Astrocyte (in vitro differentiated cells and primary cell): ENCODE data around the gene TNN. TPM values are rescaled to one million over a fixed set of nuclear protein-coding genes. Genes with fewer than 3 reads are reported as not detected.

Source experiments
- DNase-seq: peaks from one replicate; pipeline ENCODE4 v3.0.0-alpha.2; 2010; ENCODE audit warnings: low read depth
- FAIRE-seq: peaks from 2 replicates; lab custom pipeline; 2011; peaks lifted over from hg19 to GRCh38; lab: Jason Lieb, UNC
- H2AFZ ChIP-seq: 2 replicates; pipeline ENCODE4 v1.6.0; 2012; ENCODE audit warnings: low read depth, low read length, inconsistent platforms
- H3K27ac ChIP-seq: 2 replicates; pipeline ENCODE4 v1.5.1; 2011; ENCODE audit warnings: low read depth, low read length, inconsistent platforms
- H3K27me3 ChIP-seq: 2 replicates; pipeline ENCODE4 v1.6.0; 2011; ENCODE audit warnings: low read length, inconsistent platforms; ENCODE audit not compliant: insufficient read depth
- H3K36me3 ChIP-seq: 2 replicates; pipeline ENCODE4 v1.5.1; 2011; ENCODE audit warnings: low read length, inconsistent platforms; ENCODE audit not compliant: insufficient read depth
- H3K4me1 ChIP-seq: 2 replicates; pipeline ENCODE4 v1.5.1; 2011; ENCODE audit warnings: low read length, inconsistent platforms; ENCODE audit not compliant: insufficient read depth
- H3K4me2 ChIP-seq: 2 replicates; pipeline ENCODE4 v1.6.0; 2012; ENCODE audit warnings: low read length, inconsistent platforms
- H3K4me3 ChIP-seq: 2 replicates; pipeline ENCODE4 v1.5.1; 2011; ENCODE audit warnings: low read depth, mild to moderate bottlenecking, low read length, inconsistent platforms; ENCODE audit not compliant: insufficient read depth
- H3K79me2 ChIP-seq: 2 replicates; pipeline ENCODE4 v1.6.0; 2012; ENCODE audit warnings: mild to moderate bottlenecking, low read length, inconsistent platforms; ENCODE audit not compliant: insufficient read depth
- H3K9ac ChIP-seq: 2 replicates; pipeline ENCODE4 v1.6.0; 2012; ENCODE audit warnings: mild to moderate bottlenecking, low read length, inconsistent platforms
- H3K9me3 ChIP-seq: 2 replicates; pipeline ENCODE4 v1.5.1; 2012; ENCODE audit warnings: low read depth, mild to moderate bottlenecking, low read length, inconsistent platforms; ENCODE audit not compliant: insufficient read depth
- H4K20me1 ChIP-seq: 2 replicates; pipeline ENCODE4 v1.6.0; 2012; ENCODE audit warnings: low read length, inconsistent platforms; ENCODE audit not compliant: insufficient read depth
- H3K27ac Mint-ChIP-seq: one replicate; pipeline ENCODE4 v1.8.0; 2021; ENCODE audit warnings: mild to moderate bottlenecking, mixed read lengths; ENCODE audit not compliant: unreplicated experiment
- H3K27me3 Mint-ChIP-seq: one replicate; pipeline ENCODE4 v1.8.0; 2021; ENCODE audit warnings: low read depth, mixed read lengths; ENCODE audit not compliant: unreplicated experiment
- H3K36me3 Mint-ChIP-seq: one replicate; pipeline ENCODE4 v1.8.0; 2021; ENCODE audit warnings: low read depth, mixed read lengths; ENCODE audit not compliant: unreplicated experiment
- H3K4me1 Mint-ChIP-seq: one replicate; pipeline ENCODE4 v1.8.0; 2021; ENCODE audit warnings: low read depth, mixed read lengths; ENCODE audit not compliant: unreplicated experiment
- H3K4me3 Mint-ChIP-seq: one replicate; pipeline ENCODE4 v1.8.0; 2021; ENCODE audit warnings: mild to moderate bottlenecking, moderate library complexity, mixed read lengths; ENCODE audit not compliant: unreplicated experiment
- H3K9me3 Mint-ChIP-seq: one replicate; pipeline ENCODE4 v1.8.0; 2021; ENCODE audit warnings: mild to moderate bottlenecking, mixed read lengths; ENCODE audit not compliant: unreplicated experiment
- EZH2 ChIP-seq: IDR thresholded peaks from 2 replicates; pipeline ENCODE4 v1.6.1; 2012; ENCODE audit warnings: mild to moderate bottlenecking, low read length, inconsistent platforms; ENCODE audit not compliant: insufficient read depth
- total RNA-seq: library from RNA; stranded (reverse); gene quantifications from 2 replicates; pipeline ENCODE4 v1.2.1, GENCODE V29; 2021
- TF ChIP-seq, protein P1 (sequence below): IDR thresholded peaks from 2 replicates; pipeline ENCODE4 v1.5.1; 2011; ENCODE audit warnings: low read depth, mild to moderate bottlenecking, inconsistent platforms, low read length, moderate library complexity; ENCODE audit not compliant: insufficient read depth

Gene TNN
- total RNA-seq, 1 donor from 2014 or later, result 0.16 TPM

DNA sequence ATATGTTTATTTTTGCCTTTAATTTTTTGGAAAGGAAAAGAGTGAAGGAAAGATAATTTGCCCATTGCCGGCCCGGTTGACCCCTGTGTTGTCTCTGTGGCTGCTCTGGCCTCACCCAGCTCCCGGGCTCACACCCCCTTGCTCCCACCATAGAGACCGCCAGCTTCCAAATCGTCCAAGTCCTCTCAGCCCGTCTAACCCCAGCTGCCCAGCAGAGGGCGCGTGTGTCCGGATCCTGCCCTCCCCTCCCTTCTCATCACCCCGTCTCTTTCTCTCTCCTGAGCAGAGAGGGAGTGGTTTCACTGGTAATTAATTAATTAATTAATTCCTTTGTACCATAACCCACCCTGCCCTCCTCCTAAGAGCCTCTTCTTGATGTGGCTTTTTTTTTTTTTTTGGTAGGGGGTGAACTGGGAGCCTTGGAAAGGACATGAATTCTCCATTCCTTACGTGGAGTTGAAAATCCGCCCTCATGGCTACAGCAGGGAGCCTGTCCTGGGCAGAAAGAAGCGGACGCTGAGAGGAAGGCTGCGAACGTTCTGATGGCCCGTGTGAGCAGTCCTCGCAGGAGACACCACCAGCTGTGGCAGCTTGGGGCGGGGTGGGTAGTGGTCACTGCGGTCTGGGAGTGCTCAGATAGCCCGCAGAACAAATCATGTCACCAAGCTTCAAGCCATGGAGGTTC lies 79.0 kb downstream of the TNN start:
- TF ChIP-seq, protein P1, sequence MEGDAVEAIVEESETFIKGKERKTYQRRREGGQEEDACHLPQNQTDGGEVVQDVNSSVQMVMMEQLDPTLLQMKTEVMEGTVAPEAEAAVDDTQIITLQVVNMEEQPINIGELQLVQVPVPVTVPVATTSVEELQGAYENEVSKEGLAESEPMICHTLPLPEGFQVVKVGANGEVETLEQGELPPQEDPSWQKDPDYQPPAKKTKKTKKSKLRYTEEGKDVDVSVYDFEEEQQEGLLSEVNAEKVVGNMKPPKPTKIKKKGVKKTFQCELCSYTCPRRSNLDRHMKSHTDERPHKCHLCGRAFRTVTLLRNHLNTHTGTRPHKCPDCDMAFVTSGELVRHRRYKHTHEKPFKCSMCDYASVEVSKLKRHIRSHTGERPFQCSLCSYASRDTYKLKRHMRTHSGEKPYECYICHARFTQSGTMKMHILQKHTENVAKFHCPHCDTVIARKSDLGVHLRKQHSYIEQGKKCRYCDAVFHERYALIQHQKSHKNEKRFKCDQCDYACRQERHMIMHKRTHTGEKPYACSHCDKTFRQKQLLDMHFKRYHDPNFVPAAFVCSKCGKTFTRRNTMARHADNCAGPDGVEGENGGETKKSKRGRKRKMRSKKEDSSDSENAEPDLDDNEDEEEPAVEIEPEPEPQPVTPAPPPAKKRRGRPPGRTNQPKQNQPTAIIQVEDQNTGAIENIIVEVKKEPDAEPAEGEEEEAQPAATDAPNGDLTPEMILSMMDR, result peak; percentile 69
- TF ChIP-seq EZH2, result no peak
- Mint-ChIP-seq H3K4me3 (no peak overlapping the region), H3K27me3 (peaks cover 36% of the 10 kb centered on the region), H3K27ac (no peak overlapping the region), H3K4me1 (peaks cover 6% of the 10 kb centered on the region), H3K36me3 (no peaks in the 10 kb centered on the region), H3K9me3 (peaks cover 2% of the 10 kb centered on the region)
- Histone ChIP-seq H3K4me3 (no peak overlapping the region), H3K9ac (no peak overlapping the region), H4K20me1 (no peaks in the 10 kb centered on the region), H3K79me2 (no peaks in the 10 kb centered on the region), H2AFZ (peak overlapping the region; percentile 39), H3K36me3 (no peaks in the 10 kb centered on the region), H3K4me1 (peaks cover 4% of the 10 kb centered on the region), H3K9me3 (no peaks in the 10 kb centered on the region), H3K4me2 (peak overlapping the region; percentile 24), H3K27me3 (peaks cover 9% of the 10 kb centered on the region), H3K27ac (no peak overlapping the region)
- FAIRE-seq, result no peak
- peak; percentile 7 for DNase-seq

DNA sequence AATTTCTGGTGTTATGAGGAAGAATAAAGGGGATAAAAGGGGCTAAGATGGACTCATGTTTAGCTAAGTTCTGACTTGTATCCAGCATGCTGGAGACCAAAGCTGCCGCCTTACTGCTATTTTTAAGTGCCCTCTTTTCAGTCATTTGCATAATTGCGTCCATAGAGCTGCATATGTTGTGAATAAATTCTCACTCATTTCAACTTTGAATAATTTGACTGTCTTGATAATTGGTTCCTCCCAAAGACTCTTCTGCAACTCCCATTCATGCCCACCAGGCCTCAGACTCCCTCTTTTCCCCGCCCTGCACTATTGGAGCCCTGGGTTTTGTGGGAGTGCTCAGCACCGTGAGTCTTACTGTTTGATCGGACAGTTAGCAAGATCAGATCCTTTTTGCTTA lies 79.9 kb downstream of the TNN start:
- Mint-ChIP-seq H3K4me1 (peaks cover 6% of the 10 kb centered on the region), H3K36me3 (no peaks in the 10 kb centered on the region), H3K9me3 (peaks cover 2% of the 10 kb centered on the region), H3K27ac (no peak overlapping the region), H3K4me3 (no peak overlapping the region), H3K27me3 (peaks cover 37% of the 10 kb centered on the region)
- H3K9me3 ChIP-seq, result no peaks in the 10 kb centered on the region
- no peak overlapping the region for H3K4me3 ChIP-seq
- no peaks in the 10 kb centered on the region for H3K36me3 ChIP-seq
- TF ChIP-seq, protein P1, result no peak
- no peak for TF ChIP-seq EZH2
- peaks cover 8% of the 10 kb centered on the region for H3K27me3 ChIP-seq
- no peaks in the 10 kb centered on the region for H4K20me1 ChIP-seq
- H3K27ac ChIP-seq, result no peak overlapping the region
- no peaks in the 10 kb centered on the region for H3K79me2 ChIP-seq
- H2AFZ ChIP-seq, result no peak overlapping the region
- DNase-seq (no peak), FAIRE-seq (no peak)
- H3K9ac ChIP-seq, result no peak overlapping the region
- no peak overlapping the region for H3K4me2 ChIP-seq
- H3K4me1 ChIP-seq, result peaks cover 4% of the 10 kb centered on the region

DNA sequence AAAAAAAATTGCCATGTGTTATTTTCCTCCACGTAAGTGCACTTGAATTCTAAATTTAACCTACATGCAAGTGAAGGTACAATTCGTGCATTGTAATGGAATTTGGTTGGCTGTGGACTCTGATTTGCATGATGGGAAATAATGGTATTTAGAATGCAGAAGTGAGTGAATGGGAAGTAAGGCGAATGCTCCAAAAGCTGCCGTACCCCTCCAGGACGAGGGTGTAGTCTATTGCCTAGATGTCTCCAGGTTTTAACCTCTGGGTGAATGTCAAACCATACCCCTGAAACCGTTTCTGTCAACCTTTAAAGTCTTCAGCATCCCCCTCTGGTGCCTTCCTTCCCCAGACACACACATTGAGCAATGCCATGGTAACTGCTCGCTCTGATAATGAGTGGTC lies 80.4 kb downstream of the TNN start:
- Mint-ChIP-seq H3K27me3 (peaks cover 42% of the 10 kb centered on the region), H3K27ac (no peak overlapping the region), H3K4me1 (peaks cover 6% of the 10 kb centered on the region), H3K36me3 (no peaks in the 10 kb centered on the region), H3K4me3 (no peak overlapping the region), H3K9me3 (peaks cover 2% of the 10 kb centered on the region)
- Histone ChIP-seq H3K9me3 (no peaks in the 10 kb centered on the region), H3K4me3 (no peak overlapping the region), H3K27ac (no peak overlapping the region), H3K27me3 (peaks cover 8% of the 10 kb centered on the region), H3K79me2 (no peaks in the 10 kb centered on the region), H3K9ac (no peak overlapping the region), H4K20me1 (no peaks in the 10 kb centered on the region), H3K36me3 (no peaks in the 10 kb centered on the region), H3K4me1 (peaks cover 4% of the 10 kb centered on the region), H3K4me2 (no peak overlapping the region), H2AFZ (no peak overlapping the region)
- DNase-seq (no peak), FAIRE-seq (no peak)
- TF ChIP-seq, protein P1, result no peak
- no peak for TF ChIP-seq EZH2
